Aorta (tissue), 5 donors: ENCODE data around the gene RPS17. TPM values are rescaled to one million over a fixed set of nuclear protein-coding genes. Genes with fewer than 3 reads are reported as not detected.
"Not testable (repeated sequence)": the region's sequence is repeated elsewhere in the genome, so short reads cannot be mapped to it uniquely, and the experiment has no call there.

Source experiments
- ATAC-seq: fragments of 200-7000 bp; cut with Tn5 transposase; one replicate; pipeline ENCODE4 v1.9.1; 2022; ENCODE audit warnings: moderate library complexity; ENCODE audit not compliant: low FRiP score
- DNase-seq, 2 donors: peaks; one replicate each; pipeline ENCODE4 v3.0.0-alpha.2; 2020
- H3K27ac ChIP-seq, 2 donors: one replicate each; pipeline ENCODE4 v1.5.1; 2013; ENCODE audit warnings: low read length in 2 of 2, mild to moderate bottlenecking in 2 of 2, moderate library complexity in 2 of 2, control low read depth in 1 of 2, inconsistent platforms in 1 of 2, low read depth in 1 of 2
- H3K27me3 ChIP-seq, 2 donors: one replicate each; pipeline ENCODE4 v1.6.1; 2013; ENCODE audit warnings: control low read depth in 1 of 2, low read length in 1 of 2, mild to moderate bottlenecking in 1 of 2, moderate library complexity in 1 of 2; ENCODE audit not compliant: insufficient read depth in 2 of 2, control insufficient read depth in 1 of 2
- H3K36me3 ChIP-seq, 2 donors: one replicate each; pipeline ENCODE4 v1.6.1; 2013; ENCODE audit warnings: control low read depth in 1 of 2, low read length in 1 of 2, mild to moderate bottlenecking in 1 of 2; ENCODE audit not compliant: insufficient read depth in 2 of 2, control insufficient read depth in 1 of 2
- H3K4me1 ChIP-seq, 2 donors: one replicate each; pipeline ENCODE4 v1.6.1; 2013; ENCODE audit warnings: low read length in 2 of 2, control low read depth in 1 of 2, mild to moderate bottlenecking in 1 of 2, moderate library complexity in 1 of 2; ENCODE audit not compliant: insufficient read depth in 2 of 2, control insufficient read depth in 1 of 2
- H3K4me3 ChIP-seq, 2 donors: one replicate each; pipeline ENCODE4 v1.5.1; 2013; ENCODE audit warnings: low read length in 2 of 2, control low read depth in 1 of 2, mild to moderate bottlenecking in 1 of 2
- H3K9me3 ChIP-seq: one replicate; pipeline ENCODE4 v1.6.1; 2013; ENCODE audit warnings: mild to moderate bottlenecking, low read length; ENCODE audit not compliant: control insufficient read depth
- WGBS, 2 donors: extraction: QIAGEN DNeasy Blood & Tissue Kit; methylation state at CpG; one replicate each; pipeline ENCODE4 v1.1.7; 2013; 5-methylcytosine and 5-hydroxymethylcytosine counted together
- intact Hi-C, 2 donors: fragments of 100-400 bp; cut with DNase I; formaldehyde crosslinking; loops; one replicate each; pipeline versions ENCODE4 v1.14.2 to v1.15.0; 2022
- polyA plus RNA-seq, 2 donors: library from polyadenylated mRNA; stranded (reverse); fragments of 200-250 nt; gene quantifications; one replicate each; pipeline ENCODE4 v1.2.3, GENCODE V29; 2013
- total RNA-seq, 2 donors: library from RNA; stranded (reverse); fragmentation: NEBNext Ultra II Directional; extraction: Animal tissue kit (Norgen Biotek cat#: 25700); gene quantifications; one replicate each; pipeline ENCODE4 v1.2.1, GENCODE V29; 2021
- donor health status: healthy with polysubstance abuse.
- donor health status: Bipolar disorder and iron deficiency.
- donor health status: DM: no; HTN: no; CAD: no.
- donor health status: DM: no; HTN: no; CAD: no.
- donor health status: DM: yes; HTN: yes; CAD: no.

RPS17 gene
- total and polyA plus RNA-seq, 4 donors = 1,022 to 7,043 (median 2,607) TPM

- H3K9me3 ChIP-seq, DNase-seq, H3K36me3 ChIP-seq, ATAC-seq, H3K4me1 ChIP-seq, intact Hi-C loops, H3K4me3 ChIP-seq, H3K27me3 ChIP-seq, H3K27ac ChIP-seq: not testable (repeated sequence)
- WGBS, 2 donors = 94 to 96% methylated on average over 2 of the region's 4 CpGs
Measured at GRCh38 chr15:82507693-82508092, 32.6 kb downstream of the RPS17 start.

- H3K4me1 ChIP-seq, H3K9me3 ChIP-seq, H3K4me3 ChIP-seq, intact Hi-C loops, H3K27ac ChIP-seq, H3K27me3 ChIP-seq, ATAC-seq, H3K36me3 ChIP-seq, DNase-seq: not testable (repeated sequence)
- 85 to 86% methylated on average over 1 of the region's 1 CpG for WGBS, 2 donors
Measured at GRCh38 chr15:82507087-82507486, 33.2 kb downstream of the RPS17 start.

- no CpG with 5 or more reads among the region's 3 CpGs for WGBS, 2 donors
- ATAC-seq = not testable (repeated sequence)
Measured at GRCh38 chr15:82505842-82506241, 34.4 kb downstream of the RPS17 start.

GRCh38 chr15:82504074-82504473 lies 36.2 kb downstream of the RPS17 start:
- DNase-seq, H3K4me3 ChIP-seq, intact Hi-C loops, H3K27ac ChIP-seq, H3K27me3 ChIP-seq, H3K4me1 ChIP-seq, ATAC-seq, H3K9me3 ChIP-seq, H3K36me3 ChIP-seq: not testable (repeated sequence)
- 84 to 92% methylated on average over 1 of the region's 3 CpGs for WGBS, 2 donors

More at GRCh38 chr15:82505842-82506241, 34.4 kb downstream of the RPS17 start:
- H3K27me3 ChIP-seq, H3K36me3 ChIP-seq, H3K4me3 ChIP-seq, DNase-seq, H3K27ac ChIP-seq, H3K9me3 ChIP-seq, H3K4me1 ChIP-seq, intact Hi-C loops: not testable (repeated sequence)

- H3K27ac ChIP-seq, DNase-seq, H3K27me3 ChIP-seq, H3K4me3 ChIP-seq, intact Hi-C loops, H3K9me3 ChIP-seq, H3K4me1 ChIP-seq, H3K36me3 ChIP-seq: not testable (repeated sequence)
- peak; percentile 76 for ATAC-seq
- WGBS, 2 donors = 30 to 33% methylated on average over 3 of the region's 7 CpGs
Measured at GRCh38 chr15:82502700-82503339, 37.4 kb downstream of the RPS17 start.

- 56 to 60% methylated on average over 4 of the region's 4 CpGs for WGBS, 2 donors
- intact Hi-C loops, H3K4me3 ChIP-seq, H3K27ac ChIP-seq, H3K4me1 ChIP-seq, ATAC-seq, H3K36me3 ChIP-seq, H3K27me3 ChIP-seq, H3K9me3 ChIP-seq, DNase-seq: not testable (repeated sequence)
Measured at GRCh38 chr15:82500772-82501171, 39.5 kb downstream of the RPS17 start.

- DNase-seq, H3K36me3 ChIP-seq, intact Hi-C loops, H3K27me3 ChIP-seq, H3K9me3 ChIP-seq, H3K4me1 ChIP-seq, H3K4me3 ChIP-seq, H3K27ac ChIP-seq, ATAC-seq: not testable (repeated sequence)
Measured at GRCh38 chr15:82497978-82498377, 42.3 kb downstream of the RPS17 start.

GRCh38 chr15:82488250-82488649 lies 52.0 kb downstream of the RPS17 start:
- H3K4me3 ChIP-seq, H3K4me1 ChIP-seq, DNase-seq, intact Hi-C loops, H3K27ac ChIP-seq, H3K9me3 ChIP-seq, H3K27me3 ChIP-seq, H3K36me3 ChIP-seq, ATAC-seq: not testable (repeated sequence)
- WGBS, 2 donors = 57 to 67% methylated on average over 4 of the region's 4 CpGs

GRCh38 chr15:82487045-82487444 lies 53.2 kb downstream of the RPS17 start:
- H3K4me1 ChIP-seq, H3K36me3 ChIP-seq, H3K27me3 ChIP-seq, H3K9me3 ChIP-seq, H3K4me3 ChIP-seq, H3K27ac ChIP-seq, intact Hi-C loops, ATAC-seq, DNase-seq: not testable (repeated sequence)
- WGBS, 2 donors = 79 to 80% methylated on average over 7 of the region's 7 CpGs
